Esophagus squamous epithelium (tissue), 5 donors: ENCODE measurements around the gene CPXM1. TPM values are rescaled to one million over a fixed set of nuclear protein-coding genes. Genes with fewer than 3 reads are reported as not detected.

Experiments used
- DNase-seq: peaks from one replicate; lab custom pipeline; 2025; lab: John Stamatoyannopoulos, UW
- H3K27ac ChIP-seq, 4 donors: fragments of 200-600 bp; sonication (generic); one replicate each; pipeline ENCODE4 v1.5.1; 2016 to 2019; ENCODE audit warnings: mild to moderate bottlenecking in 1 of 4
- H3K27me3 ChIP-seq, 4 donors: fragments of 200-600 bp; sonication (generic); 1 replicate in 3 of 4; 2 replicates in 1 of 4; pipeline versions ENCODE4 v1.5.1 to v1.6.0; 2017 to 2021; ENCODE audit warnings: antibody characterized with exemption in 1 of 4
- H3K36me3 ChIP-seq, 3 donors: fragments of 200-600 bp; sonication (generic); one replicate each; pipeline ENCODE4 v1.5.1; 2016 to 2019
- H3K4me1 ChIP-seq, 3 donors: fragments of 200-600 bp; sonication (generic); one replicate each; pipeline ENCODE4 v1.5.1; 2017 to 2019
- H3K4me3 ChIP-seq, 4 donors: fragments of 200-600 bp; sonication (generic); 1 replicate in 3 of 4; 2 replicates in 1 of 4; pipeline ENCODE4 v1.5.1; 2016 to 2019; ENCODE audit warnings: mild to moderate bottlenecking in 2 of 4, moderate library complexity in 1 of 4
- H3K9me3 ChIP-seq, 3 donors: fragments of 200-600 bp; sonication (generic); one replicate each; pipeline ENCODE4 v1.5.1; 2016 to 2019
- POLR2A ChIP-seq, 4 donors: fragments of 450-650 bp; IDR thresholded peaks; one replicate each; pipeline ENCODE4 v1.6.1; 2017; ENCODE audit warnings: antibody characterized with exemption in 4 of 4, mild to moderate bottlenecking in 4 of 4, moderate library complexity in 3 of 4
- WGBS, 2 donors: methylation state at CpG; one replicate each; pipeline ENCODE4 v1.1.5; 2018; 5-methylcytosine and 5-hydroxymethylcytosine counted together
- intact Hi-C: fragments of 100-400 bp; cut with DNase I; formaldehyde crosslinking; loops from one replicate; pipeline ENCODE4 v1.15.0; 2022
- total RNA-seq, 4 donors: library from RNA; depleted of rRNA; stranded (reverse); fragments of >200 nt; gene quantifications; one replicate each; pipeline ENCODE4 v1.1.0, GENCODE V29; 2016
- TF ChIP-seq, protein P1 (sequence below), 6 experiments: fragments of 450-650 bp in 4 of 6; fragments of 200-600 bp in 2 of 6; sonication (generic) in 2 of 6; IDR thresholded peaks; one replicate each; pipeline ENCODE4 v1.5.1; 2016 to 2019; ENCODE audit warnings: antibody characterized with exemption in 6 of 6, mild to moderate bottlenecking in 4 of 6, moderate library complexity in 4 of 6
- donor health status: DM: yes; HTN: yes; CAD: no.

CPXM1 gene
- total RNA-seq, 4 donors from 2014 or later, result 0.15 to 3.8 (median 0.93) TPM

DNA sequence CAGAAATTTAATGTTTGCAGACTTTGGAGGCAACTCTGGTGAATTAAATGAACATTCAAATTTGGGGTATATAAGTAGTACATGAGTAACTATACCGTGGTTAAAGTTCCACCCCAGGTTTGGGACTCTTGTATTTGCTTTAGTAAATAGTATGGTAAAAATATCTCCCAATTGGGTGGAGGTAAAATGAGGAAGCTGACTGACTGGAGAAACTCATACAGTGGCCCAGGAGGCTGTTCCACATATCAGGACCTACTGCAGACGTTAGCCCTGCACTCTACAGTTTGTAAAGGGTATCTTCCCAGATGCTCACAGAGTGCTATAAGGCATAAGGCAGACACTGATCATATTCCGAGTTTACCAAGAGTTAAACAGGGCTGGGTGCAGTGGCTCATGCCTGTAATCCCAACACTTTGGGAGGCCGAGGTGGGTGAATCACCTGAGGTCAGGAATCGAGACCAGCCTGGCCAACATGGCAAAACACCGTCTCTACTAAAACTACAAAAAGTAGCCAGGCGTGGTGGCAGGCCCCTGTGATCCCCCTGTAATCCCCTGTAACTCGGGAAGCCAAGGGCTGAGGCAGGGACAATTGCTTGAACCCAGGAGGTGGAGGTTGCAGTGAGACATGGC is 53.7 kb downstream of the CPXM1 start:
- H3K9me3 ChIP-seq, result no peaks in the 10 kb centered on the region
- no peak for TF ChIP-seq POLR2A (IDR thresholded peaks at IDR 0.05)
- TF ChIP-seq, protein P1, sequence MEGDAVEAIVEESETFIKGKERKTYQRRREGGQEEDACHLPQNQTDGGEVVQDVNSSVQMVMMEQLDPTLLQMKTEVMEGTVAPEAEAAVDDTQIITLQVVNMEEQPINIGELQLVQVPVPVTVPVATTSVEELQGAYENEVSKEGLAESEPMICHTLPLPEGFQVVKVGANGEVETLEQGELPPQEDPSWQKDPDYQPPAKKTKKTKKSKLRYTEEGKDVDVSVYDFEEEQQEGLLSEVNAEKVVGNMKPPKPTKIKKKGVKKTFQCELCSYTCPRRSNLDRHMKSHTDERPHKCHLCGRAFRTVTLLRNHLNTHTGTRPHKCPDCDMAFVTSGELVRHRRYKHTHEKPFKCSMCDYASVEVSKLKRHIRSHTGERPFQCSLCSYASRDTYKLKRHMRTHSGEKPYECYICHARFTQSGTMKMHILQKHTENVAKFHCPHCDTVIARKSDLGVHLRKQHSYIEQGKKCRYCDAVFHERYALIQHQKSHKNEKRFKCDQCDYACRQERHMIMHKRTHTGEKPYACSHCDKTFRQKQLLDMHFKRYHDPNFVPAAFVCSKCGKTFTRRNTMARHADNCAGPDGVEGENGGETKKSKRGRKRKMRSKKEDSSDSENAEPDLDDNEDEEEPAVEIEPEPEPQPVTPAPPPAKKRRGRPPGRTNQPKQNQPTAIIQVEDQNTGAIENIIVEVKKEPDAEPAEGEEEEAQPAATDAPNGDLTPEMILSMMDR (IDR thresholded peaks at IDR 0.05), result no peak
- no peak for DNase-seq
- no peaks in the 10 kb centered on the region for H3K36me3 ChIP-seq
- H3K27ac ChIP-seq, result no peak overlapping the region
- H3K4me3 ChIP-seq, result no peak overlapping the region
- peaks cover 6 to 20% (median 8%) of the 10 kb centered on the region in 3 donors for H3K4me1 ChIP-seq
- peaks cover 0 to 37% (median 0%) of the 10 kb centered on the region in 4 donors for H3K27me3 ChIP-seq
- intact Hi-C loops, result no loop called here
- WGBS, 2 donors, result 53 to 57% methylated on average over 7 of the region's 8 CpGs

DNA sequence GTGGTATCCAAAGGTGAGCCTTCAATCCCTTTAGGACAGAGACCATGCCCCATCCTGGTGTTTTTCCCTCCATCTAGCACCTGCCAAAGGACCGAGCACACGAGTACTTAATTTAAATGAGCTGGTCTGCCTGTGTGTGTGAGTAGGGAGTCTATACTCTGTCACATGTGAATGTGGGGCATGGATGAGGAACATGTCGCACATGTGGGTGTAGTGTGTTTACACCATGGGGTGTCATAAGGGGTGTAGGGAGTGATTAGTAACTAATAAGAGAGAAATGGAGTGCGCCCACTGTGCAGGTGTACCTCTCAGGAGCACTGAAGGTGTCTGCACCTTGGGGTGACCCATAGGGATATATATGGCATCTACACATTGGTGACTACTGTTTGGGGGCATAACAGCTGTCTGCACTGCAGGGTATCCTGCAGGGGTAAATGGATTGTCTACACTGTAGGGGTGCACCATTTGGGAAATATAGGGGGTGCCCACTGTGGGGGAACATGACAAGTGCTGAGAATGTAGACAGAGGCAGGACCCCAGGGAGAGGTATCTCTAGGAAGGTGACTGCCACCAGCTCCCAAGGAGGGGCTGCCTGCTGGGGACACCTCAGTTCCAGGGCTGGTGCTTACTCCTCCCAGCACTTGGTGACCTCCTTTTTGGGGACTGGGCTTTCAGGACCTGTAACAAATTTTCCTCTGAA is 54.3 kb downstream of the CPXM1 start:
- no peak for DNase-seq
- WGBS, 2 donors, result 83 to 91% methylated on average over 4 of the region's 4 CpGs
- Histone ChIP-seq H3K9me3 (no peaks in the 10 kb centered on the region), H3K4me1 (peaks cover 4 to 14% (median 4%) of the 10 kb centered on the region in 3 donors), H3K4me3 (no peak overlapping the region), H3K36me3 (no peaks in the 10 kb centered on the region), H3K27ac (no peak overlapping the region), H3K27me3 (peaks cover 0 to 33% (median 0%) of the 10 kb centered on the region in 4 donors)
- intact Hi-C loops, result no loop called here
- no peak for TF ChIP-seq POLR2A (IDR thresholded peaks at IDR 0.05)
- TF ChIP-seq, protein P1 (IDR thresholded peaks at IDR 0.05), result no peak

DNA sequence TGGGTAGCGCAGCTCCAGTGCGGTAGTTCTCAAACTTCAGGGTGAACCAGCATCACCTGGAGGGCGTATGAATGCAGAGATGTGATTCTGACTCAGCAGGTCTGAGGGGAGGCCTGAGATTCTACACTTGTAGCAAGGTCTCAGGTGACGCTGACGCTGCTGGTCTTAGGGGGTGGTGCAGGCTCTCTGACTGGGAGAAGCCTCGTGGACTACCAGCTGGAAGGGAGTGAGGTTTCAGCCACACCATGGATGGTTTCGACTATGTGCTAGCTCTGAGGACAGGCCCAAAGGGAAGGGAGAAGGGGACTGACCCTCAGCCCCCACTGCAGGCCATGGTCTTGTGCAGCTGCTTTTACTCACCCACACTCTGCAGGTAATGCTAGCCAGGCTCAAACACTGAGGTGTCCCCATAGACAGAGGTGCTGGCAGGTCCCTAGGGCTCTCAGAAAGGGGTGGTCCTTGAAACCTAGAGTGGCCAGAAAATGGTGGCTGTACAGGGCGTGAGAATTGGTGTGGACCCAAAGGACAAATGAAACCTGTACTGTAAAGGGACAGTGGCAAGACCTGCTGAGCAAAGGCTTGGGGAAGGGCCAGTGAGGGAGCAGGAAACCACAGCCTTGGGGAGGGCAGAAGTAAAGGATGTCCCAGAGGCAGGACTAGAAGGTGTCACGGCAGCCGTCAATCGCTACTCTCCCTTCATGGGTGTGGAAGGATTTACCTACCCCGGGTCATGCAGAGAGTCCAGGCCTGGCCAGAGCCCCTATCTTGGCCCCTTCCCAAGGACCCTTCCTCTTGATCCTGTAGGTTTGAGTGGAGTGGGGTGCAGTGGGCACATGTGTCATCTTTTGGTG is 55.1 kb downstream of the CPXM1 start:
- Histone ChIP-seq H3K9me3 (no peaks in the 10 kb centered on the region), H3K4me3 (no peak overlapping the region), H3K4me1 (peaks cover 0 to 6% (median 0%) of the 10 kb centered on the region in 3 donors), H3K27ac (no peak overlapping the region), H3K36me3 (no peaks in the 10 kb centered on the region), H3K27me3 (peaks cover 0 to 29% (median 0%) of the 10 kb centered on the region in 4 donors)
- intact Hi-C loops, result no loop called here
- TF ChIP-seq, protein P1 (IDR thresholded peaks at IDR 0.05), result no peak
- TF ChIP-seq POLR2A (IDR thresholded peaks at IDR 0.05), result no peak
- WGBS, 2 donors, result 64 to 72% methylated on average over 7 to 9 of the region's 12 CpGs
- no peak for DNase-seq

Other genes with a start within 250 kb of the CPXM1 start
- gene NOP56, start 148.0 kb downstream of the CPXM1 start, total RNA-seq, result 100 to 1,000 TPM in 3 of 4 donors, 10 to 100 TPM in 1; 73.0 to 174 (median 137) TPM
- 100 to 1,000 TPM in 3 of 4 donors, 10 to 100 TPM in 1; 77.4 to 136 (median 123) TPM for gene IDH3B, start 136.4 kb downstream of the CPXM1 start, total RNA-seq
- 10 to 100 TPM in 1 of 4 donors, 1 to 10 TPM in 3; 3.2 to 10.4 (median 7.2) TPM for gene EBF4, start 107.8 kb downstream of the CPXM1 start, total RNA-seq
- gene C20orf141, start 14.4 kb upstream of the CPXM1 start, total RNA-seq, result not detected
- not detected for gene TMEM239, start 15.7 kb upstream of the CPXM1 start, total RNA-seq
- gene PCED1A, start 40.0 kb upstream of the CPXM1 start, total RNA-seq, result 10 to 100 TPM in 3 of 4 donors, 1 to 10 TPM in 1; 9.0 to 25.6 (median 16.6) TPM
- 10 to 100 TPM; 20.9 to 36.7 (median 28.5) TPM for gene VPS16, start 40.1 kb upstream of the CPXM1 start, total RNA-seq
- gene PTPRA, start 72.9 kb upstream of the CPXM1 start, total RNA-seq, result 10 to 100 TPM; 26.2 to 53.7 (median 42.4) TPM
- not detected for gene GNRH2, start 243.0 kb upstream of the CPXM1 start, total RNA-seq
- gene MRPS26, start 245.4 kb upstream of the CPXM1 start, total RNA-seq, result 10 to 100 TPM; 39.5 to 60.7 (median 50.9) TPM